Measurements from ENCODE around the gene PRSS21.
A peak's percentile ranks its signal among the peaks of the same experiment; 100 is the strongest.

The PRSS21 gene, protein sequence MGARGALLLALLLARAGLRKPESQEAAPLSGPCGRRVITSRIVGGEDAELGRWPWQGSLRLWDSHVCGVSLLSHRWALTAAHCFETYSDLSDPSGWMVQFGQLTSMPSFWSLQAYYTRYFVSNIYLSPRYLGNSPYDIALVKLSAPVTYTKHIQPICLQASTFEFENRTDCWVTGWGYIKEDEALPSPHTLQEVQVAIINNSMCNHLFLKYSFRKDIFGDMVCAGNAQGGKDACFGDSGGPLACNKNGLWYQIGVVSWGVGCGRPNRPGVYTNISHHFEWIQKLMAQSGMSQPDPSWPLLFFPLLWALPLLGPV

DNA sequence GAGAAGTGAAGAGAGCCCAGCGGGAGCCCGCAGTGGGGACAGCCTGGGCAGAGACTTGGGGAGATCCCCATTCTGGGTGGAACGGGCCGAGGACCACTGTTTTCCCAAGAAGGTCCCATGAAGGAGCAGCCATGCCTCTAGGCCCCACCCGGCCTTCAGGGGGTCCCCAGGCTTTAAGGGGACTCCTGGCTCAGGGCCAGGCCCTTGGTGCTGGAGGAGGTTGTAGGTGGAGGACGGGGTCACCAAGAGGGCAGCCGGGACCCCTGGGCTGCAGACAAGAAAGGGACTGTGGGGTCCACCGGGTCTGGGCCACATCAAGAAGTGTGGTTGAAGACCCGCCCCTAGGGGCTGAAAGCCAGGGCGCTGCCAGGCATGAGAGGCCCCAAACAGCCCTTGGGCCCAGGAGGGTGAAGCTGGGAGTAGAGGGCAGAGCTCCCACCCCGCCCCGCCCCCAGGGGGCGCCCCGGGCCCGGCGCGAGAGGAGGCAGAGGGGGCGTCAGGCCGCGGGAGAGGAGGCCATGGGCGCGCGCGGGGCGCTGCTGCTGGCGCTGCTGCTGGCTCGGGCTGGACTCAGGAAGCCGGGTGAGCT is at the start of gene PRSS21:
PRSS21 (plus strand) TSS at position 487 of the 589 bp plus-strand sequence; CDS start at position 519, 32 bp downstream.
- TF ChIP-seq, protein P1, sequence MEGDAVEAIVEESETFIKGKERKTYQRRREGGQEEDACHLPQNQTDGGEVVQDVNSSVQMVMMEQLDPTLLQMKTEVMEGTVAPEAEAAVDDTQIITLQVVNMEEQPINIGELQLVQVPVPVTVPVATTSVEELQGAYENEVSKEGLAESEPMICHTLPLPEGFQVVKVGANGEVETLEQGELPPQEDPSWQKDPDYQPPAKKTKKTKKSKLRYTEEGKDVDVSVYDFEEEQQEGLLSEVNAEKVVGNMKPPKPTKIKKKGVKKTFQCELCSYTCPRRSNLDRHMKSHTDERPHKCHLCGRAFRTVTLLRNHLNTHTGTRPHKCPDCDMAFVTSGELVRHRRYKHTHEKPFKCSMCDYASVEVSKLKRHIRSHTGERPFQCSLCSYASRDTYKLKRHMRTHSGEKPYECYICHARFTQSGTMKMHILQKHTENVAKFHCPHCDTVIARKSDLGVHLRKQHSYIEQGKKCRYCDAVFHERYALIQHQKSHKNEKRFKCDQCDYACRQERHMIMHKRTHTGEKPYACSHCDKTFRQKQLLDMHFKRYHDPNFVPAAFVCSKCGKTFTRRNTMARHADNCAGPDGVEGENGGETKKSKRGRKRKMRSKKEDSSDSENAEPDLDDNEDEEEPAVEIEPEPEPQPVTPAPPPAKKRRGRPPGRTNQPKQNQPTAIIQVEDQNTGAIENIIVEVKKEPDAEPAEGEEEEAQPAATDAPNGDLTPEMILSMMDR (IDR thresholded peaks at IDR 0.05; ENCODE audit: control insufficient read depth, extremely low read depth, insufficient read depth), result no peak
- DNase-seq (ENCODE audit: low read depth), result no peak
- H3K4me3 ChIP-seq (ENCODE audit: low read depth, low read length), result no peak within 1 kb of the TSS

DNA sequence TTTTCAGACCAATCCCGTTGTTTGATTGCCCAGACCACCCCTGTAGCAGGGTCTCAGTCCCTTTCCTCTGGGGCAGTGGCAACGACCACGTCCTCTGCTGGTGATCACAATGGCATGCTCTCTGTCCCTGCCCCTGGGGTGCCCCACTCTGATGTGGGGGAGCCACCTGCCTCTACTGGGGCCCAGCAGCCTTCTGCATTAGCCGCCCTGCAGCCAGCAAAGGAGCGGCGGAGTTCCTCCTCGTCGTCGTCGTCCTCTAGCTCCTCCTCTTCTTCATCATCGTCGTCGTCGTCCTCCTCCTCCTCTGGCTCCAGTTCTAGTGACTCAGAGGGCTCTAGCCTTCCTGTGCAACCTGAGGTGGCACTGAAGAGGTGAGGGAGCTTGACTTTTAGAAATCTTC is 49.1 kb upstream of the PRSS21 start:
- TF ChIP-seq, protein P1 (IDR thresholded peaks at IDR 0.05; ENCODE audit: control insufficient read depth, extremely low read depth, insufficient read depth), result no peak
- no peak overlapping the region for H3K4me3 ChIP-seq (ENCODE audit: low read depth, low read length)
- no peak for DNase-seq (ENCODE audit: low read depth)

DNA sequence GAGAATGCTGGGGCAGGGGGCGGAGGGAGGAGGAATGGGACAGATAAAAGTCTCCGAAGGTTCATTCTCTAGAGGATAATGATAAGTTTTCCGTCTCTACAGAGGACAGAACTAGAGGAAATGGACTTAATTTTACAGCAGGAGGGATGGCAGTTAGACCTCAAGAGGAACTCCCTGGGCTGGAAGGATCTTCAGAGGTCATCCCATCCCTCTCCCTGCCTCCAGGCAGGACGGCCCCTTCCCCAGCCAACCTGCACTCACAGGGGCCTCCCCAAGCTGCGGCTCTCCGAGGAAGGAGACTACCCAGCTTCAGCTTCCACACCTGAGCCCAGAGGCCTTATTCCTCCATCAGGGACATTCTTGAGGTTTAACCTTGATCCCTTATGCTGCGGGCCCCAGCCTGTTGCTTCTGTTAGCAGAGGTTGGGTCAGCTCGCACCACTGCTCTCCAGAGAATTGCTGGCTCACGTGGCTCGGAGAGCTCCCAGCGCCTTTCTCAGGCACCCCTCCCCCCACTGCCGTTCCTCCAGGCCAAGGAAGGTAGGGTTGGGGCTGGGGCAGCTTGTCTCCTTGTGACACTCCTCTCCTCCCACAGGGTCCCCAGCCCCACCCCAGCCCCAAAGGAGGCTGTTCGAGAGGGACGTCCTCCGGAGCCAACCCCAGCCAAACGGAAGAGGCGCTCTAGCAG is 48.5 kb upstream of the PRSS21 start:
- H3K4me3 ChIP-seq (ENCODE audit: low read depth, low read length), result no peak overlapping the region
- TF ChIP-seq, protein P1 (IDR thresholded peaks at IDR 0.05; ENCODE audit: control insufficient read depth, extremely low read depth, insufficient read depth), result no peak
- no peak for DNase-seq (ENCODE audit: low read depth)

DNA sequence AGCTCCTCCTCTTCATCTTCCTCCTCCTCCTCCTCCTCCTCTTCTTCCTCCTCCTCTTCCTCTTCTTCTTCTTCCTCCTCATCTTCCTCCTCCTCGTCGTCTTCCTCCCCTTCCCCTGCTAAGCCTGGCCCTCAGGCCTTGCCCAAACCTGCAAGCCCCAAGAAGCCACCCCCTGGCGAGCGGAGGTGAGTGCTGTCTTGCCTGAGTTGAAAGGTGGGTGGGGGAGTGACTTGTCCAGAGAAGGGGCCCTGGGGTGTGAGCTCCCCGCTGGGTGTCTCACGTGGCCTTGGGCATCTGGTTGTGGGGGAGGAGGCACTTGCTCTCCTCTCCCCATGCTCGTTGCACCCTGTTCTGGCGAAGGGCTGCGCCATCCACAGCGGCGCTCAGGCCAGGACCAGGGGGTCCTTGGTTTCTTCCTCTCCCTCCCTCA is 47.9 kb upstream of the PRSS21 start:
- DNase-seq (ENCODE audit: low read depth), result no peak
- TF ChIP-seq, protein P1 (IDR thresholded peaks at IDR 0.05; ENCODE audit: control insufficient read depth, extremely low read depth, insufficient read depth), result no peak
- H3K4me3 ChIP-seq (ENCODE audit: low read depth, low read length), result no peak overlapping the region

DNA sequence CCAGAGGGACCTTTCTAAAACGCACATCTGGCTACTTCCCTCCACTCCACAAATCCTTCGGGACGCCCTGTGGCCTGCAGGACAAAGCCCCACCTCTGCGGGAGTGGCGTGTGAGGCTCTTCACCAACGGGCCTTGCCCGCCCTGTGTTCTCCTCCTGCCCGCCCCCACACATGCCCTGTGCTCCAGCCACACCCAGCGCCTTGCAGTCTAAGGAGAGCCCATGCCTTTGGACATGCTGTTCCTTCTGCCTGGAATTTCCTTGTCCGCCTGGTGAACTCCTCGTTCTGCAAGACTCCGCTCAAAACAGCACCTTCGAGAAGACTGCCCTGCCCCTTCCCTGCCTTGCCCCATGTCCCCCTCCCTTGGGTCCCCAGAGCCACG is 47.4 kb upstream of the PRSS21 start:
- no peak overlapping the region for H3K4me3 ChIP-seq (ENCODE audit: low read depth, low read length)
- TF ChIP-seq, protein P1 (IDR thresholded peaks at IDR 0.05; ENCODE audit: control insufficient read depth, extremely low read depth, insufficient read depth), result no peak
- DNase-seq (ENCODE audit: low read depth), result no peak

DNA sequence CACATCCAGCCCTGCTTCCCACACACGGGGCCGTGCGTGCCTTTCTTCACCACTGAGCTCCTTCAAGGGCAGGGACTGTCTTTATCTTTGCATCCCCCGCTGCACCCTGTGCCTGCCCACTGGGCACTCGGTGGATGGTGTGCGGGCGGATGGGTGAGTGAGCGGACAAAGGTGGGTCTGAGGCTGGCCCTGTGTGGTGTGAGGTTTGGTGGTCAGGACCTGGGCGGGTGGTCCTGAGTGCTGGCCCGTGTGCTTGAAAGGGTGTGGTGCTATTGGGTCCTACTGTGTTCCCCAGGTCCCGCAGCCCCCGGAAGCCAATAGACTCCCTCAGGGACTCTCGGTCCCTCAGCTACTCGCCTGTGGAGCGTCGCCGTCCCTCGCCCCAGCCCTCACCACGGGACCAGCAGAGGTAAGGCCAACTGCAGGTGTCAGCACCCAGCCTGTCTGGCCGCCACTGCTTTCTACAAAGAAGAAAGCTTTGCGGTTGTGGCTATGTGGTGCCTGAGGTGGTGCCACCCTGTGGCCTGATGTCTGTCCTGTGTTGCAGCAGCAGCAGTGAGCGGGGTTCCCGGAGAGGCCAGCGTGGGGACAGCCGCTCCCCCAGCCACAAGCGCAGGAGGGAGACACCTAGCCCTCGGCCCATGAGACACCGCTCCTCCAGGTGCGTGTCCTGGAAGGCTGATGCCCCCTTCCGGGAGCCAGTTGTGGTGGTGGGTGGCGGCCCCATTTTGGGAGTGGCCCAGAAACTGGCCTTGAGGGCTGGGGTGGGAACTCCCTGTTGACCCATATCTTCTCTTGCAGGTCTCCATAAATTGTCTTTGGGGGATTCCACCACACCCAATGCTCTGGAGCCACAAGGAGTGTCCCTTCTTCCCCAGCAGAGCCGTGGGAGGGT is 46.7 kb upstream of the PRSS21 start:
- DNase-seq (ENCODE audit: low read depth), result no peak
- TF ChIP-seq, protein P1 (IDR thresholded peaks at IDR 0.05; ENCODE audit: control insufficient read depth, extremely low read depth, insufficient read depth), result peak; percentile 24
- no peak overlapping the region for H3K4me3 ChIP-seq (ENCODE audit: low read depth, low read length)
